Activated B cell treated with CpG ODN at 0.5 μM for 24 hours (primary cell): ENCODE data around the gene PADI3. TPM values are rescaled to one million over a fixed set of nuclear protein-coding genes. Genes with fewer than 3 reads are reported as not detected.

Experiments used
- ATAC-seq: fragments of 200-7000 bp; cut with Tn5 transposase; one replicate; pipeline ENCODE4 v1.10.0; 2021; ENCODE audit warnings: low read depth, mild to moderate bottlenecking, moderate library complexity
- CTCF ChIA-PET: fragments of 350-600 bp; sonication (Branson Sonifier 250); formaldehyde crosslinking; loops from one replicate; lab custom pipeline; 2021; ENCODE audit warnings: antibody characterized with exemption; lab: Charles Lee
- POLR2A ChIA-PET: fragments of 350-600 bp; sonication (Branson Sonifier 250); formaldehyde crosslinking; loops from one replicate; lab custom pipeline; 2021; ENCODE audit warnings: antibody characterized with exemption; lab: Charles Lee
- DNase-seq: peaks from one replicate; pipeline ENCODE4 v3.0.0; 2022
- H3K27ac Mint-ChIP-seq: one replicate; pipeline ENCODE4 v1.8.0; 2020; ENCODE audit warnings: mixed read lengths
- H3K27me3 Mint-ChIP-seq: one replicate; pipeline ENCODE4 v1.8.0; 2021; ENCODE audit warnings: mixed read lengths
- H3K36me3 Mint-ChIP-seq: one replicate; pipeline ENCODE4 v1.8.0; 2021; ENCODE audit warnings: low read depth, mixed read lengths
- H3K4me1 Mint-ChIP-seq: one replicate; pipeline ENCODE4 v1.8.0; 2021; ENCODE audit warnings: mixed read lengths
- H3K4me3 Mint-ChIP-seq: one replicate; pipeline ENCODE4 v1.8.0; 2020; ENCODE audit warnings: mild to moderate bottlenecking, mixed read lengths
- H3K9me3 Mint-ChIP-seq: one replicate; pipeline ENCODE4 v1.8.0; 2020; ENCODE audit warnings: mixed read lengths
- intact Hi-C: fragments of 100-400 bp; cut with micrococcal nuclease; formaldehyde crosslinking; loops from one replicate; pipeline ENCODE4 v1.15.1; 2024
- total RNA-seq: library from RNA; stranded (reverse); gene quantifications from 2 replicates; pipeline ENCODE4 v1.2.3, GENCODE V29; 2022
- TF ChIP-seq, protein P1 (sequence below): fragments of 200-600 bp; IDR thresholded peaks from one replicate; pipeline ENCODE4 v1.8.0; 2022; ENCODE audit warnings: antibody characterized with exemption, mild to moderate bottlenecking

Gene PADI3
- total RNA-seq, 1 donor from 2014 or later = not detected

DNA sequence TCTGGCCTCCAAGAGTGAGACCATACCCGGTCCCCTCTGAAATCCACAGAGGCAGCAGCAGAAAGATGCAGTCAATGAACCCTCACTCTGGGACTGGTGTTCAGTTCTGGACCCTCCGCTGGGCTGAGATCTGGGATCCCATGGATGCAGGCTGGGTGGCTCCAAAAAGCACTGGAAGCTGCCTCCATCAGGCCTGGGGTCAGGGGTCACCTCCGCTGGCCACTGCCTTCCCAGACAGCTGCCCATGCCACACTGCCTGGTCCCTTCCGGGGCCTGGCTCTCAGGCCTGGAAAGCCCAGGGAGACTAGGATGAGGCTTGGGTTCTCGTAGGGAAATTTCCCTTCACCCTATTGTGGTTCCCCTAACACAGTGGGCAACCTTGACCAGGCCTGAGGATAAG lies 37.7 kb downstream of the PADI3 start:
- intact Hi-C loops = no loop called here
- ChIA-PET POLR2A (no interaction called here), CTCF (no interaction called here)
- no peaks in the 10 kb centered on the region for H3K9me3 Mint-ChIP-seq
- ATAC-seq (no peak), DNase-seq (no peak)
- no peak overlapping the region for H3K4me3 Mint-ChIP-seq
- H3K27ac Mint-ChIP-seq = no peak overlapping the region
- no peaks in the 10 kb centered on the region for H3K36me3 Mint-ChIP-seq
- peaks cover 5% of the 10 kb centered on the region for H3K4me1 Mint-ChIP-seq
- TF ChIP-seq, protein P1, sequence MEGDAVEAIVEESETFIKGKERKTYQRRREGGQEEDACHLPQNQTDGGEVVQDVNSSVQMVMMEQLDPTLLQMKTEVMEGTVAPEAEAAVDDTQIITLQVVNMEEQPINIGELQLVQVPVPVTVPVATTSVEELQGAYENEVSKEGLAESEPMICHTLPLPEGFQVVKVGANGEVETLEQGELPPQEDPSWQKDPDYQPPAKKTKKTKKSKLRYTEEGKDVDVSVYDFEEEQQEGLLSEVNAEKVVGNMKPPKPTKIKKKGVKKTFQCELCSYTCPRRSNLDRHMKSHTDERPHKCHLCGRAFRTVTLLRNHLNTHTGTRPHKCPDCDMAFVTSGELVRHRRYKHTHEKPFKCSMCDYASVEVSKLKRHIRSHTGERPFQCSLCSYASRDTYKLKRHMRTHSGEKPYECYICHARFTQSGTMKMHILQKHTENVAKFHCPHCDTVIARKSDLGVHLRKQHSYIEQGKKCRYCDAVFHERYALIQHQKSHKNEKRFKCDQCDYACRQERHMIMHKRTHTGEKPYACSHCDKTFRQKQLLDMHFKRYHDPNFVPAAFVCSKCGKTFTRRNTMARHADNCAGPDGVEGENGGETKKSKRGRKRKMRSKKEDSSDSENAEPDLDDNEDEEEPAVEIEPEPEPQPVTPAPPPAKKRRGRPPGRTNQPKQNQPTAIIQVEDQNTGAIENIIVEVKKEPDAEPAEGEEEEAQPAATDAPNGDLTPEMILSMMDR = no peak
- H3K27me3 Mint-ChIP-seq = peaks cover 4% of the 10 kb centered on the region

DNA sequence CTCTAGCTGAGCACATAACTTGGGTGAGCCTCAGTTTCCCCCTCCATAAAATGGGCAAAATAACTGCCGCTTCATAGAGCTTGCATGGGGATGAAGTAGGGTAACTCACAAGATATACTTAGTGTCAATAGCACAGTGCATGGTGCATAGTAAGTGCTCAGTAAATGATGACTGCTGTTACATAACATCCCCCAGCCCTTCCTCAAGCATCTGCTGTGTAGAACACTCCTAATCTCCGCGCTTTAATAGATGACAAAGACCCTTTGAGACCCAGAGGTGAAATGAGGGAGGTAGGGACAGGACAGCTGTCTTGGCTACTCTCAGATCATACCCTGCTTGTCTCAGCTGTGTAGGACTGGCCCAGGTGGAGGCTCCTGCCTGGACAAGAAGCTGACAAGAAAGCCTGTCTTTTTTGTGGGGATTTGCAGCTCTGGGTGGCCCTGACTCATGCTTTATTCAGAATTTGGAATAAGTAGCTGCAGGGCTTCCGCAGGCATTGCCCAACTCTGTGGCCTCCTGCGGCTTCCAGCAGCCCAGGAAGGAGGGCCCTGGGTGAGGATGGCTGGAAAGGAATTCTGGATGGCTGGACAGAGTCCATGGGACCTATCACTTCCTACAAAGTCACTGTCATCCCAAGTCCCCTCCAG lies 38.4 kb downstream of the PADI3 start:
- POLR2A ChIA-PET = no interaction called here

DNA sequence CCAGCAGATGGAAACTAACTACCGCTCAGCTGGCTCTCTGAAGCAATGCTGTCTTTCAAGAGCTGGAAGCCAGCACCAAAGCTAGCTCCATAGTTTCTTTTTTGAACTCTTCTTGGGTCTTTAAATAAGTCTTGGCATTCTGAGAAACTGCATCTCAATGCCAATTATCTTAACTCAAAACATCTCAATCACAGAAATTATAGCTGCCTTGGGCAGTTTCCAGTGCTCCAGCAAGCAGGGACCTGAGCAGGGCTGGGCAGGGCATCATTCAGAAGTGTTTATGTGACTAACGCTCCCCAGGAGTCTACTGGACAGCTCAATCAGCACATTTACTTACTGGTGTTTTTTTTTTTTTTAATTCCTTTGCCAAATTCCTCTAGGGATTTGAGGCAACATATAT lies 40.8 kb downstream of the PADI3 start:
- H3K27me3 Mint-ChIP-seq = peaks cover 14% of the 10 kb centered on the region
- no peak for ATAC-seq
- no peaks in the 10 kb centered on the region for H3K9me3 Mint-ChIP-seq
- no peaks in the 10 kb centered on the region for H3K4me1 Mint-ChIP-seq
- H3K4me3 Mint-ChIP-seq = no peak overlapping the region
- TF ChIP-seq, protein P1 = no peak
- no peaks in the 10 kb centered on the region for H3K36me3 Mint-ChIP-seq
- ChIA-PET POLR2A (no interaction called here), CTCF (no interaction called here)
- intact Hi-C loops = no loop called here
- no peak for DNase-seq
- no peak overlapping the region for H3K27ac Mint-ChIP-seq

More for the DNA sequence above, 38.4 kb downstream of the PADI3 start:
- no peak overlapping the region for H3K4me3 Mint-ChIP-seq
- intact Hi-C loops = no loop called here
- no peaks in the 10 kb centered on the region for H3K36me3 Mint-ChIP-seq
- H3K4me1 Mint-ChIP-seq = peaks cover under 1% of the 10 kb centered on the region
- H3K27ac Mint-ChIP-seq = no peak overlapping the region
- TF ChIP-seq, protein P1 = no peak
- H3K9me3 Mint-ChIP-seq = no peaks in the 10 kb centered on the region
- no peak for ATAC-seq
- H3K27me3 Mint-ChIP-seq = peaks cover 3% of the 10 kb centered on the region
- DNase-seq = no peak
- CTCF ChIA-PET = no interaction called here

DNA sequence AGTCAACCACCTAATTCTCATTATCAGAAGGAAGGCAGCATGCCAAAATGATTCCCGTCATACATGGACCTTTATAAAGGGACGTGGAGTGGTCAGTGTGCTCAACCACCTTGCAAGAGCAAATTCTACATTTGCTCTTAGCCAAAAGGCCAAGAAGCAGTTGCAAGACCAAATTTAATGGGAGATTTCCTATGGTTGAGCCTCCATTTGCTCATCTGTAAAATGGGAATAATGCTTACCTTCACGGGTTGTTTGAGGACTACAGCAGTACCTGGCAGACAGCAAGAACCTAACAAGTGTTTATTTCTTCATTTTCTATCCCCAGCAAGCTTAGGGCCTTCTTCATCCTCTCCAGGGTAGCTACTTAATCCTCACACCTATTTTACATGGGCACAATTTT lies 41.7 kb downstream of the PADI3 start:
- CTCF ChIA-PET = no interaction called here
- ATAC-seq (no peak), DNase-seq (no peak)
- Mint-ChIP-seq H3K9me3 (no peaks in the 10 kb centered on the region), H3K4me1 (no peaks in the 10 kb centered on the region), H3K4me3 (no peak overlapping the region), H3K27me3 (peaks cover 18% of the 10 kb centered on the region), H3K36me3 (no peaks in the 10 kb centered on the region), H3K27ac (no peak overlapping the region)
- TF ChIP-seq, protein P1 = no peak
- intact Hi-C loops = no loop called here
- POLR2A ChIA-PET = no interaction called here

DNA sequence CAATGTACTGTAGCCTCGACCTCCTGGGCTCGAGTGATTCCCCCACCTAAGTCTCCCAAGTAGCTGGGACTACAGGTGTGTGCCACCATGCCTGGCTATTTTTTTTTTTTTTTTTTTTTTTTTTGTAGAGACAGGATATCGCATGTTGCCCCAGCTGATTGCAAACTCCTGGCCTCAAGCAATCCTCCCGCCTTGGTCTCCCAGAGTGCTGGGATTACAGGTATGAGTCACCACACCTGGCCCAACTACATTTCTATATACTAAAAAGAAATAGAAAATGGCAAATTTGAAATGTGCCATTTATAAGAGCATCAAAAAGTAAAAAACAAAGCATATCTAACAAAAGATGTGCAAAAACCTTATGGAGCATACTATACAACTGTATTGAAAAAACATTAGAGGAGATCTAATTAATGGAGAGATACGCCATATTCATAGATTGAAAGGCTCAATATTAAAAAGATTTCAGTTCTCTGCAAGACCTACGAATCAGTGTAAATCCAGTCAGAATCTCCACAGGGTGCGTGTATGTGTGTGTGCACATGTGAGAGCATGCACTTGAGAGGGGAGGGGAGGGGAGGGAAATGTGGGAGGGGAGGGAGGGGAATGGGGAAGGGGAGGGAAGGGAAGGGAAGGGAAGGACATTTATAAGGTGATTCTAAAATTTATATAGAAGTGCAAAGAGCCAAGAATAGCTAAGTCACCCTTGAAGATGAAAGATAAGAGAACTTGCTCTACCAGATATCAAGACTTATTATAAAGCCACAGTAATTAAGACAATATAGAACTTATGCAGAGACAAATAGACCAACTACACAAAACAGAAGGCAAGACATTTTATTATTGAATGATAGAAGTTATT lies 43.6 kb downstream of the PADI3 start:
- Mint-ChIP-seq H3K27ac (no peak overlapping the region), H3K36me3 (no peaks in the 10 kb centered on the region), H3K27me3 (peaks cover 18% of the 10 kb centered on the region), H3K4me3 (no peak overlapping the region), H3K9me3 (no peaks in the 10 kb centered on the region), H3K4me1 (no peaks in the 10 kb centered on the region)
- ATAC-seq (no peak), DNase-seq (no peak)
- intact Hi-C loops = no loop called here
- TF ChIP-seq, protein P1 = no peak
- CTCF ChIA-PET = no interaction called here
- POLR2A ChIA-PET = no interaction called here
